ENCODE results near the gene NUCB1. TPM values are rescaled to one million over a fixed set of nuclear protein-coding genes. Genes with fewer than 3 reads are reported as not detected.

NUCB1 gene
- total and polyA plus RNA-seq, 2 experiments from 2014 or later: 230 to 337 TPM

DNA sequence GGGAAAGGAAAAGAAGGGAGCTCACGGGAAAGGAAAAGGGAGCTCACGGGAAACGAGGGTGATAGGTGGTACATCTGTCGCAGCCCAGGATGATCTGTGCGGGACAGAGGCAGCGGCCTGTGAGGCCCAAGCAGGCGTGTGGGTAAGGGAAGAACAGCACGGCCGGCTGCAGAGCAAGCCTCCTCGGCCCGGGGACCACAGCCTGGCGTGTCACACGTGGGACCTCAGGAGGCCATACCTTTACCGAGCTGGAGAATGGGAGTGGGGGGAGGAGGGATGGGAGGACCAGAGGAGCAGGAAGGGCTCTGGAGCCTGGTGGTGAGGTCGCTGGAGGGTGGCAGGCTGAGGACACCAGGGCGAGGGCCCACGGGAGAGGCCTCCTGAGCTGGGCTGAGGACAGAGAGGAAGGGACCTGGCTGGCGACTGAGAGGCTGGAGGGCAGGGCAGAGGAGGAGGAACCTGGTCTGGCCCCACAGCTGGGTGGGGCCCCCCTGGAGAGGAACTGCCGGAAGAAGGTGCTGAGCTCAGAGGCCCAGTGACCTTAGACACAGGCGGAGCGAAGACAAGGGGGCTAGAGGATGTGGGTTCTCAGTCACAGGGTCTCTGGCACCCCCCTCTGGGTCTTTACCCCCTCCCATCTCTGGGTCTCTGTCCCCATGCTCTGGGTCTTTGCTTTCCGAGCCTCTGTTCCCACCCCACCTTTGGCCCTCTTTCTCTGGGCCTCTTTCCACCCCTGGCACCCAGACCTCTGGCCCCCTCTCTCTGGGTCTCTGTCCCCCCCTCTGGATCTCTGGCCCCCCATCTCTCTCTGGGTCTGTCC is 62.1 kb downstream of the NUCB1 start:
- Histone ChIP-seq H3K4me1 (ENCODE audit: low read depth) (peaks cover 17% of the 10 kb centered on the region), H3K27ac (peak overlapping the region; percentile 82), H3K4me3 (no peak overlapping the region), H3K9me3 (ENCODE audit: low read depth) (no peaks in the 10 kb centered on the region), H3K27me3 (no peaks in the 10 kb centered on the region), H3K36me3 (peaks cover 7% of the 10 kb centered on the region)
- TF ChIP-seq, protein P1, sequence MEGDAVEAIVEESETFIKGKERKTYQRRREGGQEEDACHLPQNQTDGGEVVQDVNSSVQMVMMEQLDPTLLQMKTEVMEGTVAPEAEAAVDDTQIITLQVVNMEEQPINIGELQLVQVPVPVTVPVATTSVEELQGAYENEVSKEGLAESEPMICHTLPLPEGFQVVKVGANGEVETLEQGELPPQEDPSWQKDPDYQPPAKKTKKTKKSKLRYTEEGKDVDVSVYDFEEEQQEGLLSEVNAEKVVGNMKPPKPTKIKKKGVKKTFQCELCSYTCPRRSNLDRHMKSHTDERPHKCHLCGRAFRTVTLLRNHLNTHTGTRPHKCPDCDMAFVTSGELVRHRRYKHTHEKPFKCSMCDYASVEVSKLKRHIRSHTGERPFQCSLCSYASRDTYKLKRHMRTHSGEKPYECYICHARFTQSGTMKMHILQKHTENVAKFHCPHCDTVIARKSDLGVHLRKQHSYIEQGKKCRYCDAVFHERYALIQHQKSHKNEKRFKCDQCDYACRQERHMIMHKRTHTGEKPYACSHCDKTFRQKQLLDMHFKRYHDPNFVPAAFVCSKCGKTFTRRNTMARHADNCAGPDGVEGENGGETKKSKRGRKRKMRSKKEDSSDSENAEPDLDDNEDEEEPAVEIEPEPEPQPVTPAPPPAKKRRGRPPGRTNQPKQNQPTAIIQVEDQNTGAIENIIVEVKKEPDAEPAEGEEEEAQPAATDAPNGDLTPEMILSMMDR (IDR thresholded peaks at IDR 0.05; ENCODE audit: low read depth, low read length): no peak
- peak in 1 of 2 donors; percentile 40 for DNase-seq (ENCODE audit: low read depth in 1 of 2, low spot score in 1 of 2)

DNA sequence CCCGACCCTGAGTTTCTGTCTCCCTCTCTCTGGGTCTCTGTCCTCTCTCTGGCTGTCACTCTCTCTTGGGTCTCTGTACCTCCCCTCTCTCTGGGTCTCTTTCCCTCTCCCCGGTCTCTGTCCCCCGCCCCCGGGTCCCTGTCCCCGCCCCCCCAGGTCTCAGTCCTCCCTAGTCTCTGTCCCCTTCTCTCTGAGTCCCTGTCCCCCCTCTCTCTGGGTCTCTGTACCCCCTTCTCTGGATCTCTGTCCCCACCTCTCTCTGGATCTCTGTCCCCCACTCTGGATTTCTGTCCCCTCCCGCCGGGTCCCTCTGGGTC is 62.7 kb downstream of the NUCB1 start:
- TF ChIP-seq, protein P1 (IDR thresholded peaks at IDR 0.05; ENCODE audit: low read depth, low read length): no peak
- H3K4me1 ChIP-seq (ENCODE audit: low read depth): peaks cover 17% of the 10 kb centered on the region
- no peaks in the 10 kb centered on the region for H3K27me3 ChIP-seq
- H3K36me3 ChIP-seq: peaks cover 7% of the 10 kb centered on the region
- no peaks in the 10 kb centered on the region for H3K9me3 ChIP-seq (ENCODE audit: low read depth)
- DNase-seq (ENCODE audit: low read depth in 1 of 2, low spot score in 1 of 2): no peak
- H3K27ac ChIP-seq: peak overlapping the region; percentile 82
- H3K4me3 ChIP-seq: no peak overlapping the region

DNA sequence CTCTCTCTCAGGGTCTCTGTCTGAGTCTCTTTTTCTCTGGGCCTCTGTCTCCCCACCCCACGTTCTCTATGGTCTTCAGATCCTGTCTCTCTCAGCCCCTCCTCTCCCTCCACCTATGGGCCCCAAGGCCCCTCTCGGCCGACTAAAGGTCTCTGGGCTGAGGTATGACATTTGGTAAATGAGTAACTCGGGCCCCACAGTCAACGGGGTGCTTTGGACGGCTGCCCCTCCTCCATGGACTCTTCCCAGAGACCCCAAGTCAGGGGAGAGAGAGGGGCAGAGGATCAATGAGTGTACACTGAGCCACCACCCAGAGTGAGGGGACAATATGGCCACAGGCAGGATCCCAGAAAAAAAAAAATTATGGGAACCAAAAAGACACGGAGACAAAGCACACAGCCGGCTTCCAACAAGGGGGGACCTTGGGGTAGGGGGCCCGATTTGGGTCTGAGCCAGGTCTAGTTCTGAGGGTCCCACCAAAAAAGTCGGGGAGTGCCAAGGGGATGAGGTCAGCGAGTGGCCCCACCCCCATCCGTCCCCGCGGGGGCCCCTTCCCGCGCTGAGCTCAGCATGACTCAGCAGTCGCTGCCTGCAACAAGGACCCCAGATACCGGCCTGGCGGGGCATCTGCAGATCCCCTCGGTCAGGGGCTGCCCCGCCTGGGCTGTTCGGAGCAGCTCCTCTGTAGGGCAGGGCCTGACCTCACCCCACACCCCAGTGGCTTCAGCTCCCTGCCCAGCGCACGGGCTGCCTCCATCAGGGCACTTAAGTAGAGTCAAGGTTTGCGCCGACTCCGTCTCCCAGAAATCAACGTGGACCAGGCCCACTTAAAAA is 63.5 kb downstream of the NUCB1 start:
- Histone ChIP-seq H3K27ac (peak overlapping the region; percentile 82), H3K4me3 (peak overlapping the region; percentile 4), H3K27me3 (no peaks in the 10 kb centered on the region), H3K9me3 (ENCODE audit: low read depth) (no peaks in the 10 kb centered on the region), H3K36me3 (peaks cover 11% of the 10 kb centered on the region), H3K4me1 (ENCODE audit: low read depth) (peaks cover 17% of the 10 kb centered on the region)
- TF ChIP-seq, protein P1 (IDR thresholded peaks at IDR 0.05; ENCODE audit: low read depth, low read length): no peak
- peak; percentile 55 to 76 for DNase-seq (ENCODE audit: low read depth in 1 of 2, low spot score in 1 of 2)

DNA sequence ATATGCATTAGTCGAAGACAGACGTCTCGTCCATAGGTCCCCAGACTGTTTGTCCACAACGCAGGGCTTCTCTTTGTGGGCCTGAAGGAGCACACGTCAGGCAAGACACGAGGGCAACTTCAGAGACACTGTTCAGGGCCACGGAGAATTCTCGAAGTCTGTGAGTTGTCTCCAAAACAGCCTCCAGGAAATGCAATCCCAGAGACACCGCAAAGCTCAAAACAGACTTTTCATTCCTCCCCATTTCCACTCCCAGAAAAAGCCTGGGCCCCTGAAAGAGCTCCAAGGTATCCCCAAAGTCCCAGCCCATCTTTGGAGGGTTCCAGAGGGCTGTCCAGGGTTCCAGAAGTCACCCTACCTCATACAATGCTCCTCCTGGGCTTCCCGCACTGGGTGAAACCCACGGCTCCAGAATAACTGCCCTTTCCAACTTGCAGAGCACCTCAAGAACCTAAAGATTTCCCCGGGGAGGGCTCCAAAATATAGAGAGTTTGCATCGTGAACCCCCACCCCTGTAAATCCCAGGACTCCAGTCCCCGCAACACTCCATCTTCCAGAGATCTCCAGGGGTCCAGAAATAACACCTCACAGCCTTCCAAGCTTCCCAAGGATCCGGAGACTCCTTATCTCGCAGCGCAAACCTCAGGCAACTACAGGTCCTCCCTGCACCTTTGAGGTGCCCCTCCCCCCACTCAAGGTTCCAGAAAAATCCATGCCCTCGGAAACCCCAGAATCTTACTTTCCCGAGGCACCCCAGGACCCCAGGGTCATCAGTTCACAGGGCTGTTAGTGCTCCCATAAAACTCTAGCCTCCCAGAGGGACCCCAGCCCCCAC is 64.3 kb downstream of the NUCB1 start:
- Histone ChIP-seq H3K9me3 (ENCODE audit: low read depth) (no peaks in the 10 kb centered on the region), H3K4me3 (peak overlapping the region; percentile 62), H3K36me3 (peaks cover 20% of the 10 kb centered on the region), H3K4me1 (ENCODE audit: low read depth) (peaks cover 17% of the 10 kb centered on the region), H3K27ac (peak overlapping the region; percentile 82), H3K27me3 (no peaks in the 10 kb centered on the region)
- peak; percentile 21 to 70 for DNase-seq (ENCODE audit: low read depth in 1 of 2, low spot score in 1 of 2)
- TF ChIP-seq, protein P1 (IDR thresholded peaks at IDR 0.05; ENCODE audit: low read depth, low read length): no peak

All from cardiac muscle cell (in vitro differentiated cells and primary cell).